Spleen (tissue), 11 donors: ENCODE results near the gene PIAS4. TPM values are rescaled to one million over a fixed set of nuclear protein-coding genes. Genes with fewer than 3 reads are reported as not detected.

Source experiments
- DNase-seq: peaks from one replicate; pipeline ENCODE4 v3.0.0-alpha.2; 2020
- H3K27ac ChIP-seq, 8 donors: fragments of 200-600 bp; sonication (generic) in 7 of 8; 1 replicate in 4 of 8; 2 replicates in 4 of 8; pipeline versions ENCODE4 v1.5.0 to v1.8.0; 2016 to 2021; ENCODE audit warnings: inconsistent platforms in 4 of 8, mild to moderate bottlenecking in 4 of 8, moderate library complexity in 1 of 8
- H3K27me3 ChIP-seq, 7 donors: fragments of 200-600 bp; sonication (generic) in 6 of 7; replicated peaks in 1 of 7; 1 replicate in 4 of 7; 2 replicates in 3 of 7; pipeline versions ENCODE4 v1.5.0 to v1.8.0; 2016 to 2021; ENCODE audit warnings: inconsistent platforms in 3 of 7, mild to moderate bottlenecking in 1 of 7
- H3K36me3 ChIP-seq, 6 donors: fragments of 200-600 bp; sonication (generic) in 5 of 6; 1 replicate in 4 of 6; 2 replicates in 2 of 6; pipeline versions ENCODE4 v1.5.0 to v1.8.0; 2016 to 2021; ENCODE audit warnings: inconsistent platforms in 2 of 6
- H3K4me1 ChIP-seq, 6 donors: fragments of 200-600 bp; sonication (generic) in 5 of 6; 1 replicate in 3 of 6; 2 replicates in 3 of 6; pipeline versions ENCODE4 v1.5.0 to v1.8.0; 2016 to 2021; ENCODE audit warnings: inconsistent platforms in 3 of 6
- H3K4me3 ChIP-seq, 8 donors: fragments of 200-600 bp; sonication (generic) in 7 of 8; 1 replicate in 4 of 8; 2 replicates in 4 of 8; pipeline versions ENCODE4 v1.5.0 to v1.8.0; 2016 to 2021; ENCODE audit warnings: inconsistent platforms in 4 of 8, mild to moderate bottlenecking in 4 of 8, moderate library complexity in 2 of 8
- H3K9me3 ChIP-seq, 8 donors: fragments of 200-600 bp; sonication (generic) in 7 of 8; 1 replicate in 4 of 8; 2 replicates in 4 of 8; pipeline versions ENCODE4 v1.5.0 to v1.8.0; 2016 to 2021; ENCODE audit warnings: inconsistent platforms in 4 of 8
- POLR2A ChIP-seq, 3 donors: fragments of 450-650 bp; IDR thresholded peaks; one replicate each; pipeline ENCODE4 v1.5.1; 2017; ENCODE audit warnings: antibody characterized with exemption in 3 of 3, mild to moderate bottlenecking in 1 of 3
- POLR2AphosphoS5 ChIP-seq, 3 donors: sonication (generic); formaldehyde crosslinking; IDR thresholded peaks; one replicate each; pipeline ENCODE4 v1.5.1; 2017; ENCODE audit warnings: antibody characterized with exemption in 3 of 3
- WGBS, 5 donors: extraction: QIAGEN DNeasy Blood & Tissue Kit in 3 of 5; methylation state at CpG; one replicate each; pipeline versions ENCODE4 v1.1.5 to v1.1.7; 2013 to 2018; 5-methylcytosine and 5-hydroxymethylcytosine counted together
- intact Hi-C: fragments of 100-400 bp; cut with DNase I; formaldehyde crosslinking; loops from one replicate; pipeline ENCODE4 v1.15.0; 2023; ENCODE audit warnings: low total_unique reads
- polyA plus RNA-seq, 3 donors: library from polyadenylated mRNA; stranded (reverse); fragments of 200-250 nt; gene quantifications; one replicate each; pipeline ENCODE4 v1.2.1, GENCODE V29; 2013
- total RNA-seq, 7 donors: library from RNA; depleted of rRNA in 3 of 7; stranded (reverse); fragments of >200 nt in 3 of 7; fragmentation: NEBNext Ultra II Directional in 4 of 7; extraction: Animal tissue kit (Norgen Biotek cat#: 25700) in 4 of 7; gene quantifications; one replicate each; pipeline versions ENCODE4 v1.1.0 to v1.2.1, GENCODE V29; 2016 to 2021
- TF ChIP-seq, protein P1 (sequence below), 11 experiments: fragments of 200-600 bp in 7 of 11; fragments of 450-650 bp in 4 of 11; sonication (generic) in 4 of 11; IDR thresholded peaks in 8 of 11; conservative IDR thresholded peaks in 3 of 11; 1 replicate in 7 of 11; 2 replicates in 4 of 11; pipeline versions ENCODE4 v1.4.0 to v1.8.0; 2016 to 2021; ENCODE audit warnings: antibody characterized with exemption in 11 of 11, inconsistent platforms in 4 of 11, mild to moderate bottlenecking in 1 of 11
- donor health status: healthy with polysubstance abuse.
- donor health status: DM: no; HTN: no; CAD: no; lungs with moderate emphysema.
- donor health status: DM: no; HTN: no; CAD: no.
- donor health status: Bipolar disorder and iron deficiency.
- donor health status: healthy.
- donor health status: DM: no; HTN: no; CAD: no.
- donor health status: DM: yes; HTN: yes; CAD: no.

The PIAS4 gene
- total and polyA plus RNA-seq, 10 donors = 6.2 to 30.5 (median 22.3) TPM

DNA sequence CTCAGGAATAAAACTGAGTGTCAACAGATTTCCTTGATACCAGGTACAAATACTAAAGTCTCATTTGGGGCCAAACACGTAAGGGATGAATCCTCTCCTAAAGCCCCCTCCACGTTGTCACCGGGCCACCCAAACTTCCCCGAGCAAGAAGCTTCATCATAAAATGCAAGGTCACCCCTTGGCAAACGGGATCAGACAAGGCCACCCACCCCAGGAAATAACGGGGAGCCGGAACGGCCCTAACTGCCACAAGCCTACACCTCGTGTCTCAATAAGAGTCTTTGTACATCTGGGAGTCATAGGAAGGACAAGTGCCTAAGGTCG lies 23.0 kb upstream of the PIAS4 start:
- Histone ChIP-seq H3K27ac (peak overlapping the region; percentile 90 to 98 (median 94)), H3K4me1 (peaks cover 42 to 93% (median 80%) of the 10 kb centered on the region in 6 donors), H3K9me3 (no peaks in the 10 kb centered on the region), H3K27me3 (no peaks in the 10 kb centered on the region), H3K36me3 (peaks cover 12 to 50% (median 48%) of the 10 kb centered on the region in 6 donors), H3K4me3 (peak overlapping the region; percentile 70 to 90 (median 80))
- no peak for TF ChIP-seq POLR2A (IDR thresholded peaks at IDR 0.05)
- TF ChIP-seq, protein P1, sequence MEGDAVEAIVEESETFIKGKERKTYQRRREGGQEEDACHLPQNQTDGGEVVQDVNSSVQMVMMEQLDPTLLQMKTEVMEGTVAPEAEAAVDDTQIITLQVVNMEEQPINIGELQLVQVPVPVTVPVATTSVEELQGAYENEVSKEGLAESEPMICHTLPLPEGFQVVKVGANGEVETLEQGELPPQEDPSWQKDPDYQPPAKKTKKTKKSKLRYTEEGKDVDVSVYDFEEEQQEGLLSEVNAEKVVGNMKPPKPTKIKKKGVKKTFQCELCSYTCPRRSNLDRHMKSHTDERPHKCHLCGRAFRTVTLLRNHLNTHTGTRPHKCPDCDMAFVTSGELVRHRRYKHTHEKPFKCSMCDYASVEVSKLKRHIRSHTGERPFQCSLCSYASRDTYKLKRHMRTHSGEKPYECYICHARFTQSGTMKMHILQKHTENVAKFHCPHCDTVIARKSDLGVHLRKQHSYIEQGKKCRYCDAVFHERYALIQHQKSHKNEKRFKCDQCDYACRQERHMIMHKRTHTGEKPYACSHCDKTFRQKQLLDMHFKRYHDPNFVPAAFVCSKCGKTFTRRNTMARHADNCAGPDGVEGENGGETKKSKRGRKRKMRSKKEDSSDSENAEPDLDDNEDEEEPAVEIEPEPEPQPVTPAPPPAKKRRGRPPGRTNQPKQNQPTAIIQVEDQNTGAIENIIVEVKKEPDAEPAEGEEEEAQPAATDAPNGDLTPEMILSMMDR (IDR thresholded peaks at IDR 0.05 in 8 of 11, conservative IDR thresholded peaks at IDR 0.05 in 3 of 11) = no peak
- TF ChIP-seq POLR2AphosphoS5 (IDR thresholded peaks at IDR 0.05) = no peak
- WGBS, 5 donors = 0 to 1% (median 0%) methylated on average over 9 to 10 of the region's 10 CpGs
- intact Hi-C loops = no loop called here
- no peak for DNase-seq

DNA sequence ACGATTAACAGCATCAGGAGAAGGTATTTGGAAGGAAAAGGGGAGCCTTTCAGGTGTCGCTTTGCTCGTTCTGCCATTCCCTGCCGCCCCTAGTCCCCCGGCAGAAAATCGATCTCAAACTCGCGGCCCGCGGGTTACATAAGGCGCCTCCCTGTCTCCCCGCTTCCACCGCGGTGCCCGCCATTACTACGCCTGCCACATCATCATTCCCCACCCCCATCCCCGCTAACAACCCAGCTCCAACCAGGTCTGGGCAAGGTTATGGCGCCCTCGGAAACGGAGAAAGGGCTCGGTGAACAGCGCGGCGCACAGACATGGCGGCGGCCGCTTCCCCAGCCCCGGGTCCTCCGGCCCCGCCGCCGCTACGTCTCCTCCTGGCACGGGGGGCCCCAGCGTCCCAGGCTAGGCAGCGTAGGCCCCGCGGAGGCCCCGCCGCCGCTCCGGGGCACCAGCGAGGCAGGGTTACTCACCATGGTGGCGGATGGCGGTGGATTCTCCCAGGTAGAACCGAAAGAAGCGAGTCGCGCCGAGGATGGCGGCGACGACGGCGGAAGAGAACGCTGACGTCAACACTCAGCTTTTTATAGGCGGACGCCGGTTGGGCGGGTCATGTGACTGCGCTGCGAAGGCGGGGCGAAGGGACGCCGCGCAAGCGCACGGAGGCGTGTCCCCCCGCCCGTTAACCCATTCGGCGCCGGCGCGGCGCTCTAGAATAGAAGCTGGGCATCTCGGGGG lies 22.5 kb upstream of the PIAS4 start, which contains the start of gene EEF2:
Gene EEF2 (minus strand): TSS at position 556 of the 735 bp plus-strand sequence. CDS start 83 bp downstream, at position 473.
- Histone ChIP-seq H3K27me3 (no peaks in the 10 kb centered on the region), H3K27ac (peak within 1 kb of the TSS; percentile 90 to 98 (median 94)), H3K36me3 (peaks cover 9 to 44% (median 43%) of the 10 kb centered on the region in 6 donors), H3K4me3 (peak within 1 kb of the TSS; percentile 70 to 90 (median 80)), H3K4me1 (peaks cover 42 to 93% (median 79%) of the 10 kb centered on the region in 6 donors), H3K9me3 (no peaks in the 10 kb centered on the region)
- DNase-seq = peak; percentile 96
- TF ChIP-seq, protein P1 (IDR thresholded peaks at IDR 0.05 in 8 of 11, conservative IDR thresholded peaks at IDR 0.05 in 3 of 11) = peak in 2 of 11 experiments; percentile 2 to 19
- TF ChIP-seq POLR2A (IDR thresholded peaks at IDR 0.05) = peak; percentile 84 to 98 (median 98)
- TF ChIP-seq POLR2AphosphoS5 (IDR thresholded peaks at IDR 0.05) = peak; percentile 100
- intact Hi-C loops = loop anchor here (5.0 kb wide), 1 partner anchor 152 kb away; no protein-coding TSS in a partner anchor
- 0 to 1% (median 0%) methylated on average over 26 to 80 of the region's 80 CpGs for WGBS, 5 donors

- Histone ChIP-seq H3K27me3 (no peaks in the 10 kb centered on the region), H3K27ac (peak overlapping the region; percentile 90 to 98 (median 94)), H3K36me3 (peaks cover 9 to 38% (median 36%) of the 10 kb centered on the region in 6 donors), H3K4me3 (peak overlapping the region; percentile 70 to 90 (median 80)), H3K4me1 (peaks cover 42 to 89% (median 75%) of the 10 kb centered on the region in 6 donors), H3K9me3 (no peaks in the 10 kb centered on the region)
- DNase-seq = no peak
- WGBS, 5 donors = 3 to 6% (median 5%) methylated on average over 19 of the region's 19 CpGs
- intact Hi-C loops = loop anchor here (5.0 kb wide), 1 partner anchor 152 kb away; no protein-coding TSS in a partner anchor
- TF ChIP-seq POLR2AphosphoS5 (IDR thresholded peaks at IDR 0.05) (no peak), POLR2A (IDR thresholded peaks at IDR 0.05) (no peak)
- TF ChIP-seq, protein P1 (IDR thresholded peaks at IDR 0.05 in 8 of 11, conservative IDR thresholded peaks at IDR 0.05 in 3 of 11) = no peak
Measured at GRCh38 chr19:3985643-3986259, 21.8 kb upstream of the PIAS4 start.
